ENCODE results near the gene DDX49.

- TF ChIP-seq POLR2A (IDR thresholded peaks at IDR 0.05) (no peak), EP300 (IDR thresholded peaks at IDR 0.05) (no peak), CTCF (IDR thresholded peaks at IDR 0.05) (no peak)
Measured at GRCh38 chr19:18898607-18899408, 20.7 kb upstream of the DDX49 start.

All from gastroesophageal sphincter (tissue), 3 donors.